WTC11 (cell line): ENCODE measurements around the gene ZNF761. TPM values are rescaled to one million over a fixed set of nuclear protein-coding genes. Genes with fewer than 3 reads are reported as not detected.
A peak's percentile ranks its signal among the peaks of the same experiment; 100 is the strongest.

Experiments
- ATAC-seq: fragments of 200-7000 bp; cut with Tn5 transposase; 2 replicates; pipeline ENCODE4 v1.10.0; 2021; ENCODE audit warnings: mild to moderate bottlenecking, moderate library complexity
- Bru-seq: library from RNA; stranded (reverse); fragments of 400-500 nt; gene quantifications from one replicate; lab custom pipeline; 2021; lab: Mats Ljungman, UMichigan
- CTCF ChIA-PET: fragments of 300-600 bp; sonication (Branson Sonifier 250); formaldehyde crosslinking; loops from one replicate; lab custom pipeline; 2021; ENCODE audit warnings: antibody characterized with exemption; lab: Charles Lee
- POLR2A ChIA-PET: fragments of 350-600 bp; sonication (Branson Sonifier 250); formaldehyde crosslinking; loops from one replicate; lab custom pipeline; 2021; ENCODE audit warnings: antibody characterized with exemption; lab: Charles Lee
- DNase-seq: peaks from one replicate; pipeline ENCODE4 v3.0.0; 2021; ENCODE audit warnings: low spot score
- H3K27ac Mint-ChIP-seq: 2 replicates; pipeline ENCODE4 v1.8.0; 2021; ENCODE audit warnings: mixed read lengths
- H3K27me3 Mint-ChIP-seq: 2 replicates; pipeline ENCODE4 v1.8.0; 2021; ENCODE audit warnings: low read depth, mild to moderate bottlenecking, moderate library complexity, mixed read lengths
- H3K36me3 Mint-ChIP-seq: 2 replicates; pipeline ENCODE4 v1.8.0; 2021; ENCODE audit warnings: mixed read lengths
- H3K4me1 Mint-ChIP-seq: 2 replicates; pipeline ENCODE4 v1.8.0; 2022; ENCODE audit warnings: mixed read lengths
- H3K4me3 Mint-ChIP-seq: 2 replicates; pipeline ENCODE4 v1.8.0; 2021; ENCODE audit warnings: mild to moderate bottlenecking, moderate library complexity, mixed read lengths
- H3K9me3 Mint-ChIP-seq: 2 replicates; pipeline ENCODE4 v1.8.0; 2021; ENCODE audit warnings: mixed read lengths
- ATF6 ChIP-seq: sonication (generic); formaldehyde crosslinking; IDR thresholded peaks from 2 replicates; pipeline ENCODE4 v1.8.1; 2023; ENCODE audit warnings: mild to moderate bottlenecking, missing genetic modification reagents
- E2F5 ChIP-seq: sonication (generic); formaldehyde crosslinking; IDR thresholded peaks from 2 replicates; pipeline ENCODE4 v1.8.1; 2022; ENCODE audit warnings: mild to moderate bottlenecking, moderate library complexity, missing genetic modification reagents
- ERG ChIP-seq: fragments of 250-450 bp; sonication (Bioruptor Pico); IDR thresholded peaks from 2 replicates; pipeline ENCODE4 v1.8.0; 2021; ENCODE audit warnings: mild to moderate bottlenecking
- ESRRA ChIP-seq: sonication (generic); formaldehyde crosslinking; IDR thresholded peaks from 2 replicates; pipeline ENCODE4 v1.8.1; 2022; ENCODE audit warnings: mild to moderate bottlenecking, missing genetic modification reagents, borderline replicate concordance
- FOXK1 ChIP-seq: sonication (generic); formaldehyde crosslinking; IDR thresholded peaks from 2 replicates; pipeline ENCODE4 v1.8.0; 2022; ENCODE audit warnings: mild to moderate bottlenecking, moderate library complexity, missing genetic modification reagents
- FOXP1 ChIP-seq: sonication (generic); formaldehyde crosslinking; IDR thresholded peaks from 2 replicates; pipeline ENCODE4 v1.8.0; 2022; ENCODE audit warnings: missing genetic modification reagents, mild to moderate bottlenecking, moderate library complexity, borderline replicate concordance
- GABPB1 ChIP-seq: sonication (generic); formaldehyde crosslinking; IDR thresholded peaks from 2 replicates; pipeline ENCODE4 v1.8.1; 2023; ENCODE audit warnings: mild to moderate bottlenecking, missing genetic modification reagents
- HMGXB4 ChIP-seq: sonication (generic); formaldehyde crosslinking; IDR thresholded peaks from 2 replicates; pipeline ENCODE4 v1.8.1; 2023; ENCODE audit warnings: mild to moderate bottlenecking, moderate library complexity, missing genetic modification reagents
- JAZF1 ChIP-seq: fragments of 250-450 bp; sonication (Bioruptor Pico); IDR thresholded peaks from 2 replicates; pipeline ENCODE4 v1.9.0; 2021; ENCODE audit warnings: moderate library complexity, mild to moderate bottlenecking, inconsistent platforms
- MAX ChIP-seq: sonication (generic); formaldehyde crosslinking; IDR thresholded peaks from 2 replicates; pipeline ENCODE4 v1.8.0; 2022; ENCODE audit warnings: mild to moderate bottlenecking, missing genetic modification reagents
- MYBL2 ChIP-seq: sonication (generic); formaldehyde crosslinking; IDR thresholded peaks from 2 replicates; pipeline ENCODE4 v1.8.1; 2023; ENCODE audit warnings: mild to moderate bottlenecking, moderate library complexity, missing genetic modification reagents
- NFATC4 ChIP-seq: fragments of 250-450 bp; sonication (Bioruptor Pico); IDR thresholded peaks from 2 replicates; pipeline ENCODE4 v1.9.0; 2021; ENCODE audit warnings: mild to moderate bottlenecking
- NFE2L1 ChIP-seq: sonication (generic); formaldehyde crosslinking; IDR thresholded peaks from 2 replicates; pipeline ENCODE4 v1.8.1; 2023; ENCODE audit warnings: missing genetic modification reagents
- PRRX2 ChIP-seq: fragments of 250-450 bp; sonication (Bioruptor Pico); IDR thresholded peaks from 2 replicates; pipeline ENCODE4 v1.8.0; 2021; ENCODE audit warnings: mild to moderate bottlenecking
- SMAD4 ChIP-seq: sonication (generic); formaldehyde crosslinking; IDR thresholded peaks from 2 replicates; pipeline ENCODE4 v1.8.0; 2022; ENCODE audit warnings: mild to moderate bottlenecking, missing genetic modification reagents
- SOX15 ChIP-seq: fragments of 250-450 bp; sonication (Bioruptor Pico); IDR thresholded peaks from 2 replicates; pipeline ENCODE4 v1.9.0; 2021; ENCODE audit warnings: mild to moderate bottlenecking
- SP1 ChIP-seq: sonication (generic); formaldehyde crosslinking; conservative IDR thresholded peaks from 2 replicates; pipeline ENCODE4 v1.8.1; 2022; ENCODE audit warnings: missing genetic modification reagents
- STAT6 ChIP-seq: sonication (generic); formaldehyde crosslinking; conservative IDR thresholded peaks from 2 replicates; pipeline ENCODE4 v1.8.1; 2023; ENCODE audit warnings: mild to moderate bottlenecking, low read depth, missing genetic modification reagents, moderate library complexity
- TP53 ChIP-seq: sonication (generic); formaldehyde crosslinking; IDR thresholded peaks from 2 replicates; pipeline ENCODE4 v1.8.1; 2023; ENCODE audit warnings: mild to moderate bottlenecking, missing genetic modification reagents
- USF1 ChIP-seq: sonication (generic); formaldehyde crosslinking; IDR thresholded peaks from 2 replicates; pipeline ENCODE4 v1.8.0; 2022; ENCODE audit warnings: mild to moderate bottlenecking, missing genetic modification reagents
- ZBTB43 ChIP-seq: sonication (generic); formaldehyde crosslinking; IDR thresholded peaks from 2 replicates; pipeline ENCODE4 v1.8.1; 2023; ENCODE audit warnings: mild to moderate bottlenecking, missing genetic modification reagents
- ZMAT4 ChIP-seq: fragments of 250-450 bp; sonication (Bioruptor Pico); IDR thresholded peaks from 2 replicates; pipeline ENCODE4 v1.9.0; 2021; ENCODE audit warnings: mild to moderate bottlenecking
- ZNF138 ChIP-seq: sonication (generic); formaldehyde crosslinking; conservative IDR thresholded peaks from 2 replicates; pipeline ENCODE4 v1.8.1; 2022; ENCODE audit warnings: mild to moderate bottlenecking, moderate library complexity, missing genetic modification reagents
- ZNF232 ChIP-seq: sonication (generic); formaldehyde crosslinking; IDR thresholded peaks from 2 replicates; pipeline ENCODE4 v1.8.0; 2022; ENCODE audit warnings: mild to moderate bottlenecking, missing genetic modification reagents
- ZNF317 ChIP-seq: sonication (generic); formaldehyde crosslinking; IDR thresholded peaks from 2 replicates; pipeline ENCODE4 v1.8.1; 2023; ENCODE audit warnings: low read depth, mild to moderate bottlenecking, moderate library complexity, missing genetic modification reagents, borderline replicate concordance
- long read RNA-seq, 3 experiments: library from RNA in 1 of 3; library from capped mRNA in 1 of 3; library from polyadenylated mRNA in 1 of 3; unstranded in 2 of 3; stranded (forward) in 1 of 3; transcript quantifications; one replicate each; pipeline ENCODE4 v2.0.0, GENCODE V29; 2021
- total RNA-seq: library from RNA; stranded (reverse); gene quantifications from 3 replicates; pipeline ENCODE4 v1.2.3, GENCODE V29; 2021

ZNF761 gene
- total RNA-seq, result 28.4 to 29.7 TPM (median 29.4 TPM) in 3 replicates
- Bru-seq, nascent RNA, result percentile 91 among the genes with signal in this experiment
- long read RNA-seq, experiment 1, full-length matches to known transcripts, result 5 of 29 reads
- long read RNA-seq, experiment 1, partial matches to known transcripts, result 17 of 29 reads
- long read RNA-seq, experiment 1, other reads (novel, unspliced or antisense), result 7 of 29 reads
- long read RNA-seq, experiment 2, partial matches to known transcripts, result 3 of 40 reads
- long read RNA-seq, experiment 2, other reads (novel, unspliced or antisense), result 37 of 40 reads
- long read RNA-seq, experiment 3, partial matches to known transcripts, result 0 of 14 reads
- long read RNA-seq, experiment 3, other reads (novel, unspliced or antisense), result 14 of 14 reads

GRCh38 chr19:53431399-53432087 is at the start of gene ZNF761:
ZNF761 (plus strand) TSS chr19:53431984; CDS start chr19:53447269, 15,285 bp downstream.
- H3K36me3 Mint-ChIP-seq, result peaks cover 30% of the 10 kb centered on the region
- H3K9me3 Mint-ChIP-seq, result no peaks in the 10 kb centered on the region
- DNase-seq, result peak; percentile 99
- H3K27me3 Mint-ChIP-seq, result no peaks in the 10 kb centered on the region
- H3K4me1 Mint-ChIP-seq, result peaks cover 33% of the 10 kb centered on the region
- peak within 1 kb of the TSS; percentile 91 for H3K4me3 Mint-ChIP-seq
- H3K27ac Mint-ChIP-seq, result peak within 1 kb of the TSS; percentile 98
- ATAC-seq, result peak; percentile 95
- POLR2A ChIA-PET, result interaction anchor here (0.6 to 1.0 kb wide), 2 partner anchors 11 to 67 kb away, joined by 3 to 4 read pairs; no protein-coding TSS in a partner anchor
- CTCF ChIA-PET, result interaction anchor here (1.0 to 2.4 kb wide), 9 partner anchors 17 to 361 kb away, joined by 3 to 9 read pairs (median 5); partner anchors contain the start of gene ZNF765
- TF ChIP-seq FOXP1 (no peak), ATF6 (no peak), ZMAT4 (no peak), GABPB1 (CRISPR knock-in tag) (no peak), SOX15 (CRISPR knock-in tag) (no peak), NFE2L1 (CRISPR knock-in tag) (no peak), TP53 (CRISPR knock-in tag) (0 out of 2 replicates have a peak, but pooled peaks have one; percentile 48), ZNF138 (no peak), NFATC4 (no peak), STAT6 (no peak), ZNF317 (CRISPR knock-in tag) (no peak), JAZF1 (CRISPR knock-in tag) (no peak), USF1 (CRISPR knock-in tag) (no peak), PRRX2 (no peak), ESRRA (CRISPR knock-in tag) (no peak), ZBTB43 (CRISPR knock-in tag) (no peak), ZNF232 (CRISPR knock-in tag) (0 out of 2 replicates have a peak, but pooled peaks have one; percentile 27), FOXK1 (peak; percentile 35; the same call in 1 of the 2 replicates), E2F5 (CRISPR knock-in tag) (peak; percentile 57; the same call in 1 of the 2 replicates), HMGXB4 (CRISPR knock-in tag) (peak; percentile 58; the same call in 1 of the 2 replicates), MYBL2 (CRISPR knock-in tag) (no peak), ERG (no peak), SMAD4 (CRISPR knock-in tag) (no peak), MAX (peak; percentile 52), SP1 (CRISPR knock-in tag) (peak; percentile 89)
